SK-N-SH treated with all-trans-retinoic acid at 6 μM for 48 hours (cell line): Measurements from ENCODE around the gene GAS2.

ENCODE experiments used
- ATAC-seq: fragments of 200-7000 bp; cut with Tn5 transposase; 3 replicates; pipeline ENCODE4 v1.9.1; 2020; ENCODE audit warnings: mild to moderate bottlenecking, moderate library complexity
- ARNTL ChIP-seq: fragments of 450-650 bp; formaldehyde crosslinking; IDR thresholded peaks from 2 replicates; pipeline ENCODE4 v1.5.0; 2020; ENCODE audit warnings: low read depth, mild to moderate bottlenecking, moderate library complexity, borderline replicate concordance
- BACH2 ChIP-seq: fragments of 250-450 bp; sonication (Bioruptor Pico); IDR thresholded peaks from 2 replicates; pipeline ENCODE4 v1.9.0; 2021; ENCODE audit warnings: mild to moderate bottlenecking, borderline replicate concordance
- CSDC2 ChIP-seq: fragments of 250-450 bp; sonication (Bioruptor Pico); IDR thresholded peaks from 2 replicates; pipeline ENCODE4 v1.5.0; 2020; ENCODE audit warnings: mild to moderate bottlenecking, moderate library complexity
- ESRRG ChIP-seq: fragments of 250-450 bp; sonication (Bioruptor Pico); IDR thresholded peaks from 2 replicates; pipeline ENCODE4 v1.6.1; 2021; ENCODE audit warnings: mild to moderate bottlenecking
- GLIS3 ChIP-seq: fragments of 250-450 bp; sonication (Bioruptor Pico); IDR thresholded peaks from 2 replicates; pipeline ENCODE4 v1.5.0; 2020; ENCODE audit warnings: mild to moderate bottlenecking, moderate library complexity
- ISL1 ChIP-seq: fragments of 250-450 bp; sonication (Bioruptor Pico); IDR thresholded peaks from 2 replicates; pipeline ENCODE4 v2.1.2; 2022; ENCODE audit warnings: mild to moderate bottlenecking, moderate library complexity
- OSR1 ChIP-seq: fragments of 250-450 bp; sonication (Bioruptor Pico); IDR thresholded peaks from 2 replicates; pipeline ENCODE4 v1.8.0; 2022; ENCODE audit warnings: moderate library complexity, mild to moderate bottlenecking, inconsistent platforms
- PPARA ChIP-seq: fragments of 250-450 bp; sonication (Bioruptor Pico); IDR thresholded peaks from 2 replicates; pipeline ENCODE4 v1.5.0; 2020; ENCODE audit warnings: mild to moderate bottlenecking, borderline replicate concordance
- RARB ChIP-seq: fragments of 250-450 bp; sonication (Bioruptor Pico); IDR thresholded peaks from 2 replicates; pipeline ENCODE4 v1.8.0; 2021; ENCODE audit warnings: mild to moderate bottlenecking, moderate library complexity
- SNAI2 ChIP-seq: fragments of 250-450 bp; sonication (Bioruptor Pico); IDR thresholded peaks from 2 replicates; pipeline ENCODE4 v1.5.0; 2020; ENCODE audit warnings: mild to moderate bottlenecking, moderate library complexity
- TCF4 ChIP-seq: fragments of 250-450 bp; sonication (Bioruptor Pico); IDR thresholded peaks from 2 replicates; pipeline ENCODE4 v1.8.0; 2021; ENCODE audit warnings: mild to moderate bottlenecking, moderate library complexity, borderline replicate concordance
- TOX ChIP-seq: fragments of 250-450 bp; sonication (Bioruptor Pico); IDR thresholded peaks from 2 replicates; pipeline ENCODE4 v1.8.0; 2021; ENCODE audit warnings: mild to moderate bottlenecking, moderate library complexity, borderline replicate concordance
- ZC3H10 ChIP-seq: fragments of 250-450 bp; sonication (Bioruptor Pico); IDR thresholded peaks from 2 replicates; pipeline ENCODE4 v1.5.1; 2021; ENCODE audit warnings: mild to moderate bottlenecking, moderate library complexity
- ZFP3 ChIP-seq: fragments of 250-450 bp; sonication (Bioruptor Pico); IDR thresholded peaks from 2 replicates; pipeline ENCODE4 v1.5.0; 2020; ENCODE audit warnings: mild to moderate bottlenecking, moderate library complexity
- ZFP30 ChIP-seq: fragments of 450-650 bp; formaldehyde crosslinking; IDR thresholded peaks from 2 replicates; pipeline ENCODE4 v1.5.0; 2022; ENCODE audit warnings: mild to moderate bottlenecking, moderate library complexity
- ZNF565 ChIP-seq: fragments of 450-650 bp; formaldehyde crosslinking; conservative IDR thresholded peaks from 2 replicates; pipeline ENCODE4 v1.5.0; 2020; ENCODE audit warnings: low read depth, mild to moderate bottlenecking, moderate library complexity
- ZNF70 ChIP-seq: fragments of 450-650 bp; formaldehyde crosslinking; IDR thresholded peaks from 2 replicates; pipeline ENCODE4 v1.5.0; 2020; ENCODE audit warnings: mild to moderate bottlenecking, moderate library complexity
- ZNF8 ChIP-seq: fragments of 450-650 bp; formaldehyde crosslinking; IDR thresholded peaks from 2 replicates; pipeline ENCODE4 v1.5.0; 2020; ENCODE audit warnings: mild to moderate bottlenecking, moderate library complexity
- TF ChIP-seq, protein P1 (sequence below): fragments of 250-450 bp; sonication (Bioruptor Pico); IDR thresholded peaks from 2 replicates; pipeline ENCODE4 v1.8.0; 2020; ENCODE audit warnings: mild to moderate bottlenecking, moderate library complexity, borderline replicate concordance
- TF ChIP-seq, protein P2 (sequence below): fragments of 250-450 bp; sonication (Bioruptor Pico); IDR thresholded peaks from 2 replicates; pipeline ENCODE4 v1.8.0; 2021; ENCODE audit warnings: low read depth, mild to moderate bottlenecking, moderate library complexity, borderline replicate concordance
- TF ChIP-seq, protein P3 (sequence below): fragments of 250-450 bp; sonication (Bioruptor Pico); IDR thresholded peaks from 2 replicates; pipeline ENCODE4 v1.5.1; 2020; ENCODE audit warnings: low read depth, mild to moderate bottlenecking, moderate library complexity
- TF ChIP-seq, protein P4 (sequence below): fragments of 250-450 bp; sonication (Bioruptor Pico); IDR thresholded peaks from 2 replicates; pipeline ENCODE4 v1.5.1; 2021; ENCODE audit warnings: mild to moderate bottlenecking, moderate library complexity

The GAS2 gene

DNA sequence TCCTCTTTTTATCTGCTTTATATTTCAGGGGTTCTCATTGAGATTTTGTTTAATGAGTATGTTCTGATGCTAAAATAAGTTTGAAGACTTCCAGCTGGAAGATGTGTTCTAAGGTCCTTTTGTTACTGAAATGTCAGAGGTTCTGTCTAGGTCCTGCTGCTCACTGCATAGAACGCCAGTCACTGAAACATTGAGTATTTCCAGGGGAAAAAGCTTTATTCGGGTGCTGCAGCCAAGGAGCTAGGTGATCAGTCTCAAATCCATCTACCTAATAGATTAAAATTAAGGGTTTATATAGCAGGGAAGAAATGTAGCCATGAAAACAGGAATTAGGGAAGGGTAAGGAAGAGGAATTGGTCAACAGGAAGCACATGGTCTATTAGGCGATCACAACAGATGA is 143.5 kb downstream of the GAS2 start:
- no peak for ATAC-seq
- TF ChIP-seq ZNF8 (CRISPR knock-in tag), result no peak
- TF ChIP-seq, protein P1, sequence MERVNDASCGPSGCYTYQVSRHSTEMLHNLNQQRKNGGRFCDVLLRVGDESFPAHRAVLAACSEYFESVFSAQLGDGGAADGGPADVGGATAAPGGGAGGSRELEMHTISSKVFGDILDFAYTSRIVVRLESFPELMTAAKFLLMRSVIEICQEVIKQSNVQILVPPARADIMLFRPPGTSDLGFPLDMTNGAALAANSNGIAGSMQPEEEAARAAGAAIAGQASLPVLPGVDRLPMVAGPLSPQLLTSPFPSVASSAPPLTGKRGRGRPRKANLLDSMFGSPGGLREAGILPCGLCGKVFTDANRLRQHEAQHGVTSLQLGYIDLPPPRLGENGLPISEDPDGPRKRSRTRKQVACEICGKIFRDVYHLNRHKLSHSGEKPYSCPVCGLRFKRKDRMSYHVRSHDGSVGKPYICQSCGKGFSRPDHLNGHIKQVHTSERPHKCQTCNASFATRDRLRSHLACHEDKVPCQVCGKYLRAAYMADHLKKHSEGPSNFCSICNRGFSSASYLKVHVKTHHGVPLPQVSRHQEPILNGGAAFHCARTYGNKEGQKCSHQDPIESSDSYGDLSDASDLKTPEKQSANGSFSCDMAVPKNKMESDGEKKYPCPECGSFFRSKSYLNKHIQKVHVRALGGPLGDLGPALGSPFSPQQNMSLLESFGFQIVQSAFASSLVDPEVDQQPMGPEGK (CRISPR knock-in tag), result no peak
- no peak for TF ChIP-seq PPARA (CRISPR knock-in tag)
- no peak for TF ChIP-seq TCF4 (CRISPR knock-in tag)

DNA sequence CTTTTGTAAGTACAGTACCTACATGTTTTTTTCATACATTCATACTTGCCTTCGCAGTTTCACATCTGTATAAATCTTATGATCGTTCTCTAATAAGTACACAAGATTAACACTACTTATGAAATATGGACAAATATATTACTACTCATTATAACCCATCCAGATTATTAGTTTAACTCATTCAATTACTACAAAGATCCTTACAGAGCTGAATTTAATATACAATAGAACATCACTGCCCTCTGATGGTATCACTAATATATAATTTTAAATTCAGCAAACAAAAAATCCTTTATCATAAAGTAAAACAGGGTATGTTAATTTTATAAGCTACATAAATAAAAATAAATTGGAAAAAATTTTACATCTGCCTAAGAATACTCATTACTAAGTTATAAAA is 155.8 kb downstream of the GAS2 start:
- no peak for TF ChIP-seq BACH2
- TF ChIP-seq, protein P2, sequence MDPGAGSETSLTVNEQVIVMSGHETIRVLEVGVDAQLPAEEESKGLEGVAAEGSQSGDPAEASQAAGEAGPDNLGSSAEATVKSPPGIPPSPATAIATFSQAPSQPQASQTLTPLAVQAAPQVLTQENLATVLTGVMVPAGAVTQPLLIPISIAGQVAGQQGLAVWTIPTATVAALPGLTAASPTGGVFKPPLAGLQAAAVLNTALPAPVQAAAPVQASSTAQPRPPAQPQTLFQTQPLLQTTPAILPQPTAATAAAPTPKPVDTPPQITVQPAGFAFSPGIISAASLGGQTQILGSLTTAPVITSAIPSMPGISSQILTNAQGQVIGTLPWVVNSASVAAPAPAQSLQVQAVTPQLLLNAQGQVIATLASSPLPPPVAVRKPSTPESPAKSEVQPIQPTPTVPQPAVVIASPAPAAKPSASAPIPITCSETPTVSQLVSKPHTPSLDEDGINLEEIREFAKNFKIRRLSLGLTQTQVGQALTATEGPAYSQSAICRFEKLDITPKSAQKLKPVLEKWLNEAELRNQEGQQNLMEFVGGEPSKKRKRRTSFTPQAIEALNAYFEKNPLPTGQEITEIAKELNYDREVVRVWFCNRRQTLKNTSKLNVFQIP, result no peak
- no peak for TF ChIP-seq OSR1 (CRISPR knock-in tag)
- TF ChIP-seq ISL1 (CRISPR knock-in tag), result no peak
- no peak for TF ChIP-seq ZC3H10
- no peak for TF ChIP-seq ARNTL (CRISPR knock-in tag)
- TF ChIP-seq ZNF565 (CRISPR knock-in tag), result no peak
- TF ChIP-seq, protein P3, sequence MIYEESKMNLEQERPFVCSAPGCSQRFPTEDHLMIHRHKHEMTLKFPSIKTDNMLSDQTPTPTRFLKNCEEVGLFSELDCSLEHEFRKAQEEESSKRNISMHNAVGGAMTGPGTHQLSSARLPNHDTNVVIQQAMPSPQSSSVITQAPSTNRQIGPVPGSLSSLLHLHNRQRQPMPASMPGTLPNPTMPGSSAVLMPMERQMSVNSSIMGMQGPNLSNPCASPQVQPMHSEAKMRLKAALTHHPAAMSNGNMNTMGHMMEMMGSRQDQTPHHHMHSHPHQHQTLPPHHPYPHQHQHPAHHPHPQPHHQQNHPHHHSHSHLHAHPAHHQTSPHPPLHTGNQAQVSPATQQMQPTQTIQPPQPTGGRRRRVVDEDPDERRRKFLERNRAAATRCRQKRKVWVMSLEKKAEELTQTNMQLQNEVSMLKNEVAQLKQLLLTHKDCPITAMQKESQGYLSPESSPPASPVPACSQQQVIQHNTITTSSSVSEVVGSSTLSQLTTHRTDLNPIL (CRISPR knock-in tag), result no peak
- no peak for TF ChIP-seq ZNF8 (CRISPR knock-in tag)
- TF ChIP-seq, protein P1 (CRISPR knock-in tag), result no peak
- no peak for TF ChIP-seq PPARA (CRISPR knock-in tag)
- TF ChIP-seq ESRRG (CRISPR knock-in tag), result no peak
- TF ChIP-seq, protein P4, sequence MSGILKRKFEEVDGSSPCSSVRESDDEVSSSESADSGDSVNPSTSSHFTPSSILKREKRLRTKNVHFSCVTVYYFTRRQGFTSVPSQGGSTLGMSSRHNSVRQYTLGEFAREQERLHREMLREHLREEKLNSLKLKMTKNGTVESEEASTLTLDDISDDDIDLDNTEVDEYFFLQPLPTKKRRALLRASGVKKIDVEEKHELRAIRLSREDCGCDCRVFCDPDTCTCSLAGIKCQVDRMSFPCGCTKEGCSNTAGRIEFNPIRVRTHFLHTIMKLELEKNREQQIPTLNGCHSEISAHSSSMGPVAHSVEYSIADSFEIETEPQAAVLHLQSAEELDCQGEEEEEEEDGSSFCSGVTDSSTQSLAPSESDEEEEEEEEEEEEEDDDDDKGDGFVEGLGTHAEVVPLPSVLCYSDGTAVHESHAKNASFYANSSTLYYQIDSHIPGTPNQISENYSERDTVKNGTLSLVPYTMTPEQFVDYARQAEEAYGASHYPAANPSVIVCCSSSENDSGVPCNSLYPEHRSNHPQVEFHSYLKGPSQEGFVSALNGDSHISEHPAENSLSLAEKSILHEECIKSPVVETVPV (CRISPR knock-in tag), result no peak
- TF ChIP-seq ZFP3, result no peak
- TF ChIP-seq ZFP30 (CRISPR knock-in tag), result no peak
- TF ChIP-seq ZNF70 (CRISPR knock-in tag), result no peak
- no peak for TF ChIP-seq SNAI2 (CRISPR knock-in tag)
- TF ChIP-seq TOX (CRISPR knock-in tag), result no peak
- no peak for TF ChIP-seq GLIS3 (CRISPR knock-in tag)
- no peak for TF ChIP-seq RARB (CRISPR knock-in tag)
- TF ChIP-seq, all 23 proteins: peak for 0
- ATAC-seq, result no peak

DNA sequence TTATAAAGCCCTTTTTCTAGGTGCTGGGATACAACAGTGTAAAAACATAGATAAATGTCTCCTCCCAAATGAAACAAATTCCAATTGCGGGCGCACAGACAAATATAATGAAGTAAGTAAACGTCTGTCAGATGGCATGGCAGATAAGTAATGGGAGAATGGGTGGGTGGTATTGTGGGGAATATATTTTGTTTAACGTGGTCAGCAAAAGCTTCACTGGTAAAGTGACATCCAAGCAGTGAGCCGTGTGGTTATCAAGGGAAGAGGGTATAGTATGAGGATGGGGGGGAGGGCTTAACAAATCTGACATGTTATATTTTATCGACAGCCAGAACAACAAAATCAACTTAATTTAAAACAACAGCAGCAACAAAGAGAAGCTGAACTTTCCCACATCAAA is 162.0 kb downstream of the GAS2 start:
- TF ChIP-seq, protein P3 (CRISPR knock-in tag), result no peak
- TF ChIP-seq GLIS3 (CRISPR knock-in tag) (no peak), TCF4 (CRISPR knock-in tag) (no peak), TOX (CRISPR knock-in tag) (no peak), ZNF8 (CRISPR knock-in tag) (no peak), ZC3H10 (no peak), CSDC2 (no peak), ZNF70 (CRISPR knock-in tag) (no peak), ESRRG (CRISPR knock-in tag) (no peak)
- TF ChIP-seq, protein P4 (CRISPR knock-in tag), result no peak
- TF ChIP-seq, protein P1 (CRISPR knock-in tag), result no peak
- ATAC-seq, result no peak
